Adipose tissue (tissue), 3 donors: ENCODE data around the gene ZNF469. TPM values are rescaled to one million over a fixed set of nuclear protein-coding genes. Genes with fewer than 3 reads are reported as not detected.

Experiments used
- H3K27ac ChIP-seq: one replicate; pipeline ENCODE4 v1.5.1; 2013; ENCODE audit warnings: low read depth, low read length
- WGBS, 3 donors: extraction: QIAGEN DNeasy Blood & Tissue Kit; methylation state at CpG; one replicate each; pipeline ENCODE4 v1.1.7; 2013; 5-methylcytosine and 5-hydroxymethylcytosine counted together
- polyA plus RNA-seq, 3 donors: library from polyadenylated mRNA; stranded (reverse); fragments of 200-250 nt; gene quantifications; one replicate each; pipeline ENCODE4 v1.2.3, GENCODE V29; 2013
- donor health status: healthy with polysubstance abuse.
- donor health status: Bipolar disorder and iron deficiency.
- donor health status: healthy.

The ZNF469 gene
- polyA plus RNA-seq, 3 donors, result 0.06 to 1.5 (median 0.45) TPM

GRCh38 chr16:88345031-88345720 is 37.6 kb upstream of the ZNF469 start:
- WGBS, 3 donors, result 80 to 89% (median 86%) methylated on average over 18 of the region's 18 CpGs
- H3K27ac ChIP-seq, result no peak overlapping the region

- WGBS, 3 donors, result 72 to 80% (median 78%) methylated on average over 32 of the region's 32 CpGs
- H3K27ac ChIP-seq, result no peak overlapping the region
Measured at GRCh38 chr16:88345721-88346560, 36.8 kb upstream of the ZNF469 start.

- no peak overlapping the region for H3K27ac ChIP-seq
- WGBS, 3 donors, result 81 to 90% (median 89%) methylated on average over 26 of the region's 26 CpGs
Measured at GRCh38 chr16:88346680-88347505, 35.9 kb upstream of the ZNF469 start.

- 69 to 74% (median 71%) methylated on average over 21 of the region's 21 CpGs for WGBS, 3 donors
- no peak overlapping the region for H3K27ac ChIP-seq
Measured at GRCh38 chr16:88347656-88348376, 34.9 kb upstream of the ZNF469 start.

- WGBS, 3 donors, result 85 to 89% (median 85%) methylated on average over 25 of the region's 25 CpGs
- no peak overlapping the region for H3K27ac ChIP-seq
Measured at GRCh38 chr16:88348377-88349152, 34.2 kb upstream of the ZNF469 start.

GRCh38 chr16:88349153-88349902 is 33.4 kb upstream of the ZNF469 start:
- no peak overlapping the region for H3K27ac ChIP-seq
- 70 to 87% (median 84%) methylated on average over 12 of the region's 12 CpGs for WGBS, 3 donors

GRCh38 chr16:88349903-88350900 is 32.6 kb upstream of the ZNF469 start:
- H3K27ac ChIP-seq, result no peak overlapping the region
- 78 to 87% (median 81%) methylated on average over 32 of the region's 32 CpGs for WGBS, 3 donors

- no peak overlapping the region for H3K27ac ChIP-seq
- 61 to 90% (median 82%) methylated on average over 15 of the region's 15 CpGs for WGBS, 3 donors
Measured at GRCh38 chr16:88350922-88351321, 31.8 kb upstream of the ZNF469 start.

- H3K27ac ChIP-seq, result no peak overlapping the region
- 77 to 89% (median 87%) methylated on average over 30 of the region's 30 CpGs for WGBS, 3 donors
Measured at GRCh38 chr16:88351491-88352101, 31.2 kb upstream of the ZNF469 start.

GRCh38 chr16:88352261-88353200 is 30.2 kb upstream of the ZNF469 start:
- H3K27ac ChIP-seq, result no peak overlapping the region
- 86 to 93% (median 92%) methylated on average over 22 to 23 of the region's 23 CpGs for WGBS, 3 donors

GRCh38 chr16:88353232-88353631 is 29.5 kb upstream of the ZNF469 start:
- WGBS, 3 donors, result 85 to 88% (median 86%) methylated on average over 22 of the region's 22 CpGs
- H3K27ac ChIP-seq, result no peak overlapping the region

- H3K27ac ChIP-seq, result no peak overlapping the region
- 65 to 78% (median 67%) methylated on average over 12 of the region's 12 CpGs for WGBS, 3 donors
Measured at GRCh38 chr16:88353691-88354090, 29.1 kb upstream of the ZNF469 start.

GRCh38 chr16:88354229-88355092 is 28.3 kb upstream of the ZNF469 start:
- H3K27ac ChIP-seq, result no peak overlapping the region
- WGBS, 3 donors, result 85 to 92% (median 91%) methylated on average over 29 to 33 of the region's 33 CpGs

GRCh38 chr16:88355093-88355388 is 27.7 kb upstream of the ZNF469 start:
- no peak overlapping the region for H3K27ac ChIP-seq
- WGBS, 3 donors, result 69 to 90% (median 83%) methylated on average over 4 to 6 of the region's 6 CpGs
